Measurements from ENCODE around the gene WIPF3.

DNA sequence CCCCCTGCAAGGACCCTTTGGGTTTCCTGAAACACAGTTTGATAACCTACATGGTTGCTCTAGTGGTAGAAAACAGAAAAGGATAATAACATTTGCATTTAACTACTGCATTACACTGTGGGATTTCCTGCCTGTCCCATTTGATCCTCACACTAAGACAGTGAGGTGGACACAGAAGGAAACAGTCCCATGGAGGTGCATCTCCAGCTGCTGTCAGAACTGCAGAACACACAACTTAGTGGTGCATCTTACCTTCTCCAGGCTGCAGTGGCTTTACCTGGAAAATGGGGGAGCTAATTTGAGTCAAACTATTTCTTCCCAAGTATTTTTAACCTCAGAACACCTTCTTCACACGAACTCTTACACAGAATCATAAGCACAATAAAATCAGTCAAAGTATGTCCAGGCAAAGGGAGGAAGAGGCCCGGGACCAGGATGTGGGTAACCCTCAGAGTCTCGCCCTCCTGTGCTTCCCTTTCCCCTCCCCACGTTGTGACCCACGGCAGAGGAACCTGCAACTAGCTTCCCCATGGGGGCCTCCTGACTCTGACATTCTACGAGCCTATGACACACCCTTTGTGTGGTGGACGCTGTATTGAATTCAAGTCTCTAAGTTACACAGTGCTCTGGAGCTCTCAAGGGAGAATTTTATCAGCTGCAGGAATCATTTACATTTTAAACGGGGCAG lies 149.6 kb downstream of the WIPF3 start:
- TF ChIP-seq, protein P1, sequence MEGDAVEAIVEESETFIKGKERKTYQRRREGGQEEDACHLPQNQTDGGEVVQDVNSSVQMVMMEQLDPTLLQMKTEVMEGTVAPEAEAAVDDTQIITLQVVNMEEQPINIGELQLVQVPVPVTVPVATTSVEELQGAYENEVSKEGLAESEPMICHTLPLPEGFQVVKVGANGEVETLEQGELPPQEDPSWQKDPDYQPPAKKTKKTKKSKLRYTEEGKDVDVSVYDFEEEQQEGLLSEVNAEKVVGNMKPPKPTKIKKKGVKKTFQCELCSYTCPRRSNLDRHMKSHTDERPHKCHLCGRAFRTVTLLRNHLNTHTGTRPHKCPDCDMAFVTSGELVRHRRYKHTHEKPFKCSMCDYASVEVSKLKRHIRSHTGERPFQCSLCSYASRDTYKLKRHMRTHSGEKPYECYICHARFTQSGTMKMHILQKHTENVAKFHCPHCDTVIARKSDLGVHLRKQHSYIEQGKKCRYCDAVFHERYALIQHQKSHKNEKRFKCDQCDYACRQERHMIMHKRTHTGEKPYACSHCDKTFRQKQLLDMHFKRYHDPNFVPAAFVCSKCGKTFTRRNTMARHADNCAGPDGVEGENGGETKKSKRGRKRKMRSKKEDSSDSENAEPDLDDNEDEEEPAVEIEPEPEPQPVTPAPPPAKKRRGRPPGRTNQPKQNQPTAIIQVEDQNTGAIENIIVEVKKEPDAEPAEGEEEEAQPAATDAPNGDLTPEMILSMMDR (conservative IDR thresholded peaks at IDR 0.05): no peak
- no peak for TF ChIP-seq EZH2 (IDR thresholded peaks at IDR 0.05; ENCODE audit: low read depth)
